IPS-15b (cell line): Measurements from ENCODE around the gene NPTX2.

ENCODE experiments used
- H3K27me3 ChIP-seq: one replicate; pipeline ENCODE4 v1.6.1; 2013; ENCODE audit warnings: low read length; ENCODE audit not compliant: control insufficient read depth, insufficient read depth
- H3K36me3 ChIP-seq: one replicate; pipeline ENCODE4 v1.6.1; 2013; ENCODE audit warnings: low read length; ENCODE audit not compliant: control insufficient read depth, insufficient read depth
- H3K4me1 ChIP-seq: one replicate; pipeline ENCODE4 v1.6.1; 2013; ENCODE audit warnings: mild to moderate bottlenecking, low read length; ENCODE audit not compliant: control insufficient read depth, insufficient read depth
- H3K4me3 ChIP-seq: one replicate; pipeline ENCODE4 v1.5.1; 2013; ENCODE audit warnings: low read depth, low read length
- H3K9ac ChIP-seq: one replicate; pipeline ENCODE4 v1.6.1; 2013; ENCODE audit warnings: low read depth, mild to moderate bottlenecking, low read length
- H3K9me3 ChIP-seq: one replicate; pipeline ENCODE4 v1.6.1; 2013; ENCODE audit warnings: mild to moderate bottlenecking, low read length; ENCODE audit not compliant: control insufficient read depth, insufficient read depth

Gene NPTX2

GRCh38 chr7:98594348-98594747 lies 22.7 kb upstream of the NPTX2 start:
- Histone ChIP-seq H3K27me3 (no peaks in the 10 kb centered on the region), H3K36me3 (no peaks in the 10 kb centered on the region), H3K9ac (no peak overlapping the region), H3K4me3 (no peak overlapping the region), H3K4me1 (no peaks in the 10 kb centered on the region), H3K9me3 (no peaks in the 10 kb centered on the region)

GRCh38 chr7:98594787-98595186 lies 22.3 kb upstream of the NPTX2 start:
- no peaks in the 10 kb centered on the region for H3K36me3 ChIP-seq
- H3K4me1 ChIP-seq, result no peaks in the 10 kb centered on the region
- no peaks in the 10 kb centered on the region for H3K9me3 ChIP-seq
- no peak overlapping the region for H3K4me3 ChIP-seq
- no peaks in the 10 kb centered on the region for H3K27me3 ChIP-seq
- no peak overlapping the region for H3K9ac ChIP-seq

- H3K4me1 ChIP-seq, result no peaks in the 10 kb centered on the region
- H3K9ac ChIP-seq, result no peak overlapping the region
- no peaks in the 10 kb centered on the region for H3K9me3 ChIP-seq
Measured at GRCh38 chr7:98598846-98599615, 18.1 kb upstream of the NPTX2 start.

GRCh38 chr7:98599886-98600285 lies 17.2 kb upstream of the NPTX2 start:
- Histone ChIP-seq H3K4me3 (no peak overlapping the region), H3K27me3 (no peaks in the 10 kb centered on the region), H3K4me1 (no peaks in the 10 kb centered on the region), H3K9me3 (no peaks in the 10 kb centered on the region), H3K9ac (no peak overlapping the region), H3K36me3 (no peaks in the 10 kb centered on the region)

More at GRCh38 chr7:98598846-98599615, 18.1 kb upstream of the NPTX2 start:
- no peak overlapping the region for H3K4me3 ChIP-seq
- no peaks in the 10 kb centered on the region for H3K27me3 ChIP-seq
- no peaks in the 10 kb centered on the region for H3K36me3 ChIP-seq

- H3K9ac ChIP-seq, result no peak overlapping the region
Measured at GRCh38 chr7:98602755-98603398, 14.2 kb upstream of the NPTX2 start.

GRCh38 chr7:98603399-98603788 lies 13.7 kb upstream of the NPTX2 start:
- H3K9ac ChIP-seq, result no peak overlapping the region
- no peaks in the 10 kb centered on the region for H3K27me3 ChIP-seq
- H3K36me3 ChIP-seq, result no peaks in the 10 kb centered on the region
- H3K4me1 ChIP-seq, result no peaks in the 10 kb centered on the region
- H3K4me3 ChIP-seq, result no peak overlapping the region
- no peaks in the 10 kb centered on the region for H3K9me3 ChIP-seq

More at GRCh38 chr7:98602755-98603398, 14.2 kb upstream of the NPTX2 start:
- H3K4me1 ChIP-seq, result no peaks in the 10 kb centered on the region
- no peak overlapping the region for H3K4me3 ChIP-seq
- H3K27me3 ChIP-seq, result no peaks in the 10 kb centered on the region
- no peaks in the 10 kb centered on the region for H3K9me3 ChIP-seq
- no peaks in the 10 kb centered on the region for H3K36me3 ChIP-seq

- H3K27me3 ChIP-seq, result peaks cover 51% of the 10 kb centered on the region
Measured at GRCh38 chr7:98613601-98614425, 3.3 kb upstream of the NPTX2 start.

GRCh38 chr7:98616381-98617050 lies 569 bp upstream of the NPTX2 start:
- peaks cover 2% of the 10 kb centered on the region for H3K36me3 ChIP-seq
- no peak overlapping the region for H3K9ac ChIP-seq
- H3K9me3 ChIP-seq, result no peaks in the 10 kb centered on the region
- H3K27me3 ChIP-seq, result peaks cover 62% of the 10 kb centered on the region
- peaks cover 14% of the 10 kb centered on the region for H3K4me1 ChIP-seq
- H3K4me3 ChIP-seq, result peak overlapping the region; percentile 63

More at GRCh38 chr7:98613601-98614425, 3.3 kb upstream of the NPTX2 start:
- Histone ChIP-seq H3K36me3 (no peaks in the 10 kb centered on the region), H3K9ac (no peak overlapping the region), H3K4me3 (no peak overlapping the region), H3K9me3 (no peaks in the 10 kb centered on the region), H3K4me1 (peaks cover 2% of the 10 kb centered on the region)

GRCh38 chr7:98617960-98618418 lies 904 bp downstream of the NPTX2 start:
- Histone ChIP-seq H3K36me3 (peaks cover 3% of the 10 kb centered on the region), H3K9me3 (no peaks in the 10 kb centered on the region), H3K9ac (peak overlapping the region; percentile 12), H3K4me1 (peaks cover 16% of the 10 kb centered on the region), H3K27me3 (peaks cover 60% of the 10 kb centered on the region), H3K4me3 (peak overlapping the region; percentile 63)

- Histone ChIP-seq H3K4me1 (peaks cover 16% of the 10 kb centered on the region), H3K9ac (no peak overlapping the region), H3K27me3 (peaks cover 59% of the 10 kb centered on the region), H3K36me3 (peaks cover 3% of the 10 kb centered on the region), H3K4me3 (peak overlapping the region; percentile 41), H3K9me3 (no peaks in the 10 kb centered on the region)
Measured at GRCh38 chr7:98618786-98619185, 1.7 kb downstream of the NPTX2 start.
